Fibroblast of mammary gland (primary cell): ENCODE data around the gene NKD1.

Experiments used
- DNase-seq: peaks from one replicate; pipeline ENCODE4 v3.0.0-alpha.2; 2010; ENCODE audit warnings: low read depth
- H3K4me3 ChIP-seq: 2 replicates; pipeline ENCODE4 v1.5.1; 2011; ENCODE audit warnings: low read depth, mild to moderate bottlenecking, low read length, moderate library complexity; ENCODE audit not compliant: control insufficient read depth
- CTCF ChIP-seq: conservative IDR thresholded peaks from 2 replicates; pipeline ENCODE4 v1.5.1; 2011; ENCODE audit warnings: low read depth, low read length, inconsistent platforms; ENCODE audit not compliant: control insufficient read depth, insufficient read depth

NKD1 gene

GRCh38 chr16:50596762-50597450 is 48.7 kb downstream of the NKD1 start:
- no peak for DNase-seq
- no peak for TF ChIP-seq CTCF
- no peak overlapping the region for H3K4me3 ChIP-seq

- DNase-seq = no peak
- H3K4me3 ChIP-seq = no peak overlapping the region
- TF ChIP-seq CTCF = no peak
These were observed 49.5 kb downstream of the NKD1 start for GRCh38 chr16:50597563-50598255.

- H3K4me3 ChIP-seq = no peak overlapping the region
- TF ChIP-seq CTCF = no peak
- no peak for DNase-seq
These were observed 50.2 kb downstream of the NKD1 start for GRCh38 chr16:50598256-50598894.

DNA sequence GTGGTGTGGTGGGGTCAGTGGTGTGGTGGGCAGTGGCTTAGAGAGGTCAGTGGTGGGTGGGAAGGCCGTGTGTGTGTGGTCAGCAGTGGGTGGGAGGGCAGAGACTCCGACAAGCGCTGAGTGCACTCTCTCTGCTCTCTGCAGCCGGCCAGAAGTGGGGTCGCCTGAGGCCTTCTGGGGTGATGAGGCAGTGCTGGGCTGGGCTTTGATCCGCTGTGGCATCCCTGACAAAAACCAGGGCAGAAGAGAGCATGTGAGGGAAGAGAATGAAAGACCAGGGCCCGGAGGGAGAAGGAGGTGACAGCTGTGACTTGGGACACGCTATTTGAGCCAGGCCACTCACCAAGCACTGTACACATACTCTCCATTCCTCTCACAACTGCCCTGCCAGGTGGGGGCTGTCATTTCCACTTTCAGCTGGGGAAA is 50.8 kb downstream of the NKD1 start:
- no peak for TF ChIP-seq CTCF
- H3K4me3 ChIP-seq = no peak overlapping the region
- DNase-seq = no peak

DNA sequence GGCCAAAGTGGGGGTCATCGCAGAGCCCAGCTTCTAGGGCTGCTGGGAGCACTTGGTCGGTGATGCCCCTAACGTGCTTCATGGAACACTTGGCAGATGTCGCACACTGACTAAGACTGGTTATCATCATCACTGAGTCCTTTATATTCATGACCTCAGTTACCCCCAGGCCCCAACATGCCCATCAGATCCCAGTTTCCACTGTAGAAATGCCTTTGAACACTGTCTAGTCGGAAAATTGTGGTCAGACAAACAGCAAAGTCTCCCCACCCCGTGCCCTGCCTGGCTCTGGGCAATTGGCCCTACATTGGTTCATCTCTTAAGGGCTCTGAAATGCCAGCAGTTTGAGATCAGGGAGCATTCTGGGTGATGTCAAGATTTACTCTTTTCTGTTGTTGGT is 51.3 kb downstream of the NKD1 start:
- no peak for DNase-seq
- TF ChIP-seq CTCF = no peak
- H3K4me3 ChIP-seq = no peak overlapping the region

DNA sequence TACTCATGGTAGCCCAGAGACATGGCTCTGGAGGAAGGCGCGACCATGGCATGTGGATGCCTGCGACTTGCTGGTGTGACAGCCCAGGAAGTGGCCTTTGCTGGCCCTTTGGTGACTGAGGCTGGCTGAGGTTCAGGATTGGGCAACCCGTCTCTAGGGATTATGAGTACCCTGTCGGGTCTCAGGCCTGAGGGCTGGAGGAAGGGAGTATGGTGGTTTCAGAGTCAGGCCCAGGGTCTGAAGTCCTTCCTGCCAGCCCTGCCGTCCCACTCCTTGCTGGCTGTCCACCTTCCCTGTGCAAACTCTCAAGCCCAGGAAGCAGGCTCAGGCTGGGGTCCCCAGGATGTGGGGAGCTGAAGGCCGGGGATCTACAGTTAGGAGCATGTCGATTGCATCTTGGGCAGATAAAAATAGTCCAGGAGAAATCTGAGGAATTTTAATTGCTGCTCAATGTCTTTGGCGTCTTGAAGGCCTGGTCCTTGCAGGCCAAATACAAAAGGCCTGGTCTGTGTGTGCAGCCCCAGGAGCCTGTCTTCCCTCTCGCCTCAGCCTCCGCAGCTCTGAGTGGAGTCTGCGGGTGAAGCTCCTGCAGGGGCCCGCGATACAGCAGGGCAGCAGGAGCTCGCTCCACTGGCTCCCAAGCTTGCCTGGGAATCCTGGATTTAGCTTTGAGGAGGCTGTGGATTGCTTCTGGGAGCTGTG is 52.5 kb downstream of the NKD1 start:
- TF ChIP-seq CTCF = no peak
- H3K4me3 ChIP-seq = no peak overlapping the region
- DNase-seq = no peak
